HL-60 (cell line): ENCODE data around the gene MSI1.
A peak's percentile ranks its signal among the peaks of the same experiment; 100 is the strongest.

Source experiments
- GABPA ChIP-seq: IDR thresholded peaks from 2 replicates; pipeline ENCODE4 v1.6.1; 2012; ENCODE audit warnings: low read depth
- POLR2AphosphoS5 ChIP-seq: IDR thresholded peaks from 2 replicates; pipeline ENCODE4 v1.6.1; 2012; ENCODE audit warnings: low read depth
- TF ChIP-seq, protein P1 (sequence below): IDR thresholded peaks from one replicate; pipeline ENCODE4 v1.5.1; 2011; ENCODE audit warnings: low read length, control low read depth, inconsistent platforms; ENCODE audit not compliant: insufficient read depth
- TF ChIP-seq, protein P2 (sequence below): IDR thresholded peaks from 2 replicates; pipeline ENCODE4 v1.6.1; 2012; ENCODE audit warnings: low read depth; ENCODE audit not compliant: insufficient replicate concordance

DNA sequence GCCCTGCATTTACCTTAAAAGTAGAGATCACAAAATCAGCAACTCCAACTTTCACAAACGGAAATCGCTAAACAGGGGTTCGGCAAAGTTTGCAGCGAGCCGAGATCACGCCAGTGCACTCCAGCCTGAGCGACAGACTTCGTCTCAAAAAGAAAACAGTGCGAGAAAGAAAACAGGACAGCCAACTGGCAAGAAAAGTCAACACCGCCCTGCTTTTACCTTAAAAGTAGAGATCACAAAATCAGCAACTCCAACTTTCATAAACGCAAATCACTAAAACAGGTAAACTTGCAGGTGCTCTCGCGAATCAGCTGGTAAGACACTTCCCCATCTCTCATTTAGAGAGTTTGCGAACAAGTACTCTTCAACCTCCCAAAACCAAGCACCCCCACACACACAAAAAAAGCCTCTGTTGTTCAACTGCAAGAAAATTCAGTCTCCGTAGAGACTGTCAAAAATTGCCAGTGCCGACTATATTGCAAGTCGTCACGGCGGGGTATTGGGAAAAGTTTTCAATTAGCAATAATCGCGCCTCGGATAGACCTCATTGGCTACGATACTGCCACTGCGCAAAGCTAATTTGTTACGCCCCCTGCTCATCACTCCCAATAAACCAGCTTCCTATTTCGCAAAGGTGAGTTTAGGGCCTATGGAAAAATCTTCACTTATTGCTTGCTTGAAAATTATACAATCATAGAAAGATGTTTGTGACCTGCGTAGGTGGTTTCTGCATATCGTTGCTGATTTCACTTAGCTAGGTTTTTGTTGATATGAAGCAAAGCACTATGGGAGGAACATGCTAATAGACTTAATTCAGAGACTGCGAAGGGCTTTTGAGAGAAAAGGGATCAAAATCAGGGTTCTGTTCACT is 76.1 kb downstream of the MSI1 start, which contains the start of gene RNU4-1:
- TF ChIP-seq, protein P1, sequence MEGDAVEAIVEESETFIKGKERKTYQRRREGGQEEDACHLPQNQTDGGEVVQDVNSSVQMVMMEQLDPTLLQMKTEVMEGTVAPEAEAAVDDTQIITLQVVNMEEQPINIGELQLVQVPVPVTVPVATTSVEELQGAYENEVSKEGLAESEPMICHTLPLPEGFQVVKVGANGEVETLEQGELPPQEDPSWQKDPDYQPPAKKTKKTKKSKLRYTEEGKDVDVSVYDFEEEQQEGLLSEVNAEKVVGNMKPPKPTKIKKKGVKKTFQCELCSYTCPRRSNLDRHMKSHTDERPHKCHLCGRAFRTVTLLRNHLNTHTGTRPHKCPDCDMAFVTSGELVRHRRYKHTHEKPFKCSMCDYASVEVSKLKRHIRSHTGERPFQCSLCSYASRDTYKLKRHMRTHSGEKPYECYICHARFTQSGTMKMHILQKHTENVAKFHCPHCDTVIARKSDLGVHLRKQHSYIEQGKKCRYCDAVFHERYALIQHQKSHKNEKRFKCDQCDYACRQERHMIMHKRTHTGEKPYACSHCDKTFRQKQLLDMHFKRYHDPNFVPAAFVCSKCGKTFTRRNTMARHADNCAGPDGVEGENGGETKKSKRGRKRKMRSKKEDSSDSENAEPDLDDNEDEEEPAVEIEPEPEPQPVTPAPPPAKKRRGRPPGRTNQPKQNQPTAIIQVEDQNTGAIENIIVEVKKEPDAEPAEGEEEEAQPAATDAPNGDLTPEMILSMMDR: no peak
- TF ChIP-seq POLR2AphosphoS5 (peak; percentile 99), GABPA (no peak; the same call in 1 of the 2 replicates)
- TF ChIP-seq, protein P2, sequence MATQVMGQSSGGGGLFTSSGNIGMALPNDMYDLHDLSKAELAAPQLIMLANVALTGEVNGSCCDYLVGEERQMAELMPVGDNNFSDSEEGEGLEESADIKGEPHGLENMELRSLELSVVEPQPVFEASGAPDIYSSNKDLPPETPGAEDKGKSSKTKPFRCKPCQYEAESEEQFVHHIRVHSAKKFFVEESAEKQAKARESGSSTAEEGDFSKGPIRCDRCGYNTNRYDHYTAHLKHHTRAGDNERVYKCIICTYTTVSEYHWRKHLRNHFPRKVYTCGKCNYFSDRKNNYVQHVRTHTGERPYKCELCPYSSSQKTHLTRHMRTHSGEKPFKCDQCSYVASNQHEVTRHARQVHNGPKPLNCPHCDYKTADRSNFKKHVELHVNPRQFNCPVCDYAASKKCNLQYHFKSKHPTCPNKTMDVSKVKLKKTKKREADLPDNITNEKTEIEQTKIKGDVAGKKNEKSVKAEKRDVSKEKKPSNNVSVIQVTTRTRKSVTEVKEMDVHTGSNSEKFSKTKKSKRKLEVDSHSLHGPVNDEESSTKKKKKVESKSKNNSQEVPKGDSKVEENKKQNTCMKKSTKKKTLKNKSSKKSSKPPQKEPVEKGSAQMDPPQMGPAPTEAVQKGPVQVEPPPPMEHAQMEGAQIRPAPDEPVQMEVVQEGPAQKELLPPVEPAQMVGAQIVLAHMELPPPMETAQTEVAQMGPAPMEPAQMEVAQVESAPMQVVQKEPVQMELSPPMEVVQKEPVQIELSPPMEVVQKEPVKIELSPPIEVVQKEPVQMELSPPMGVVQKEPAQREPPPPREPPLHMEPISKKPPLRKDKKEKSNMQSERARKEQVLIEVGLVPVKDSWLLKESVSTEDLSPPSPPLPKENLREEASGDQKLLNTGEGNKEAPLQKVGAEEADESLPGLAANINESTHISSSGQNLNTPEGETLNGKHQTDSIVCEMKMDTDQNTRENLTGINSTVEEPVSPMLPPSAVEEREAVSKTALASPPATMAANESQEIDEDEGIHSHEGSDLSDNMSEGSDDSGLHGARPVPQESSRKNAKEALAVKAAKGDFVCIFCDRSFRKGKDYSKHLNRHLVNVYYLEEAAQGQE: no peak
